ENCODE results near the gene ORM1. TPM values are rescaled to one million over a fixed set of nuclear protein-coding genes. Genes with fewer than 3 reads are reported as not detected.

The ORM1 gene
- total RNA-seq, 1 experiment from 2014 or later = 4.4 TPM

DNA sequence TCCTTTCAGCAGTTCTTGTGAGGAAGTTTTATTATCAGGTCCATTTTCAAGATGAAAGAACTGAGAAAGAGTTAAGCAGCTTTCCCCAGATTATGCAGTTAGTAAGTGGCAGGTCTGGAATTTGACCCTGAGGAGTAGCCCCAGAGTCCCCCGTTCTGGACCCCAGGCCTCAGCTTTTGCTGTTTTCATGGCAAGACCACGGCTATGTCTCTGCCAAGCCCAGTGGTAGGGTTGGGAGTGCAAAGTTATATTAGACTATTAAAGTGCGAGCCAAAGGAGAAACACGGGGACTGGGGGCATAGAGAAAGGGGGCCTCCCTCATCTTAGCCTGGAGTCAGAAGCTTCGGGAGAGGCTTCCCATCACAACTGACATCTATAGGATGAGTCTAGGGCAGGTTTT is 19.3 kb upstream of the ORM1 start:
- no peak overlapping the region for H2BK20ac ChIP-seq (ENCODE audit: low read depth, low read length, poor library complexity, severe bottlenecking)
- H3K18ac ChIP-seq (ENCODE audit: insufficient read length, low read depth, low read length) = no peak overlapping the region
- no peaks in the 10 kb centered on the region for H3K23me2 ChIP-seq (ENCODE audit: insufficient read length, low read depth, low read length, poor library complexity, severe bottlenecking)
- H4K91ac ChIP-seq (ENCODE audit: insufficient read length, low read depth, low read length) = no peak overlapping the region
- H3K14ac ChIP-seq (ENCODE audit: insufficient read depth, low read length) = no peak overlapping the region
- H3K4me1 ChIP-seq (ENCODE audit: insufficient read depth, low read length) = no peaks in the 10 kb centered on the region
- H3K79me2 ChIP-seq (ENCODE audit: insufficient read depth, low read length) = no peaks in the 10 kb centered on the region
- Mint-ChIP-seq H3K4me3 (no peak overlapping the region), H3K4me1 (peaks cover 4 to 7% of the 10 kb centered on the region in 2 experiments; a peak in 2 of 4 replicates), H3K27me3 (ENCODE audit: low read depth) (no peaks in the 10 kb centered on the region), H3K27ac (no peak overlapping the region), H3K9me3 (no peaks in the 10 kb centered on the region), H3K36me3 (ENCODE audit: insufficient read depth in 1 of 3, low read depth in 3 of 3) (peaks cover 0 to 4% (median 0%) of the 10 kb centered on the region in 3 experiments; a peak in 2 of 7 replicates)
- H2BK12ac ChIP-seq (ENCODE audit: insufficient read length, low read depth, low read length) = no peak overlapping the region
- no peak overlapping the region for H2AK5ac ChIP-seq (ENCODE audit: insufficient read length, low read length)
- no peak overlapping the region for H3K4ac ChIP-seq (ENCODE audit: low read depth, low read length)
- DNase-seq = no peak
- H3K56ac ChIP-seq (ENCODE audit: insufficient read length, low read depth, low read length) = no peak overlapping the region
- TF ChIP-seq, protein P1, sequence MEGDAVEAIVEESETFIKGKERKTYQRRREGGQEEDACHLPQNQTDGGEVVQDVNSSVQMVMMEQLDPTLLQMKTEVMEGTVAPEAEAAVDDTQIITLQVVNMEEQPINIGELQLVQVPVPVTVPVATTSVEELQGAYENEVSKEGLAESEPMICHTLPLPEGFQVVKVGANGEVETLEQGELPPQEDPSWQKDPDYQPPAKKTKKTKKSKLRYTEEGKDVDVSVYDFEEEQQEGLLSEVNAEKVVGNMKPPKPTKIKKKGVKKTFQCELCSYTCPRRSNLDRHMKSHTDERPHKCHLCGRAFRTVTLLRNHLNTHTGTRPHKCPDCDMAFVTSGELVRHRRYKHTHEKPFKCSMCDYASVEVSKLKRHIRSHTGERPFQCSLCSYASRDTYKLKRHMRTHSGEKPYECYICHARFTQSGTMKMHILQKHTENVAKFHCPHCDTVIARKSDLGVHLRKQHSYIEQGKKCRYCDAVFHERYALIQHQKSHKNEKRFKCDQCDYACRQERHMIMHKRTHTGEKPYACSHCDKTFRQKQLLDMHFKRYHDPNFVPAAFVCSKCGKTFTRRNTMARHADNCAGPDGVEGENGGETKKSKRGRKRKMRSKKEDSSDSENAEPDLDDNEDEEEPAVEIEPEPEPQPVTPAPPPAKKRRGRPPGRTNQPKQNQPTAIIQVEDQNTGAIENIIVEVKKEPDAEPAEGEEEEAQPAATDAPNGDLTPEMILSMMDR (conservative IDR thresholded peaks at IDR 0.05) = no peak
- H2BK15ac ChIP-seq (ENCODE audit: low read depth, low read length) = no peak overlapping the region
- no peaks in the 10 kb centered on the region for H4K20me1 ChIP-seq (ENCODE audit: control insufficient read depth, insufficient read depth, insufficient read length)
- no CpG with 5 or more reads among the region's 5 CpGs for WGBS (ENCODE audit: extremely low coverage, insufficient read length, low lambda C conversion rate)
- H3K4me2 ChIP-seq (ENCODE audit: insufficient read depth, insufficient read length, low read length) = no peak overlapping the region
- H3K27ac ChIP-seq (ENCODE audit: insufficient read length, low read depth, low read length) = no peak overlapping the region
- no peak overlapping the region for H2BK120ac ChIP-seq (ENCODE audit: low read depth, low read length, poor library complexity, severe bottlenecking)
- no peak overlapping the region for H2BK5ac ChIP-seq (ENCODE audit: insufficient read length, low read length)
- no peak overlapping the region for H3K9ac ChIP-seq (ENCODE audit: extremely low read depth, insufficient read length, low read length)
- no peak overlapping the region for H2AFZ ChIP-seq (ENCODE audit: low read length)
- no peaks in the 10 kb centered on the region for H3K9me3 ChIP-seq (ENCODE audit: control insufficient read depth, low read depth, low read length)
- H4K8ac ChIP-seq (replicated peaks; ENCODE audit: insufficient read length, low read depth, low read length) = no peak overlapping the region
- H3K79me1 ChIP-seq (ENCODE audit: insufficient read depth, low read depth, low read length, poor library complexity, severe bottlenecking) = no peaks in the 10 kb centered on the region
- H4K5ac ChIP-seq (ENCODE audit: insufficient read length, low read depth, low read length) = no peak overlapping the region
- H3K23ac ChIP-seq (ENCODE audit: insufficient read length, low read depth, low read length) = no peak overlapping the region
- H3K27me3 ChIP-seq (ENCODE audit: insufficient read depth, low read length) = no peaks in the 10 kb centered on the region
- H3T11ph ChIP-seq (ENCODE audit: low read length) = no peak overlapping the region
